PC-9 (cell line): Measurements from ENCODE around the gene FAM53A. TPM values are rescaled to one million over a fixed set of nuclear protein-coding genes. Genes with fewer than 3 reads are reported as not detected.

Experiments used
- BruUV-seq: library from RNA; stranded (reverse); fragments of 400-500 nt; replicated peaks from 2 replicates; lab custom pipeline; 2021; lab: Mats Ljungman, UMichigan
- CTCF ChIA-PET: fragments of 300-600 bp; sonication (Branson Sonifier 250); formaldehyde crosslinking; loops from one replicate; lab custom pipeline; 2022; ENCODE audit warnings: antibody characterized with exemption; lab: Charles Lee
- POLR2A ChIA-PET: fragments of 300-600 bp; sonication (Branson Sonifier 250); formaldehyde crosslinking; loops from one replicate; lab custom pipeline; 2022; ENCODE audit warnings: antibody characterized with exemption; ENCODE audit not compliant: unreplicated experiment; lab: Charles Lee
- DNase-seq, 2 experiments: peaks; one replicate each; pipeline versions ENCODE4 v3.0.0 to v3.0.0-alpha.2; 2015 to 2022; ENCODE audit warnings: mixed read lengths in 1 of 2
- H2AFZ ChIP-seq: fragments of 200-600 bp; sonication (generic); 2 replicates; pipeline ENCODE4 v1.8.1; 2017; ENCODE audit warnings: antibody characterized with exemption
- H3F3A ChIP-seq: fragments of 200-600 bp; sonication (generic); 2 replicates; pipeline ENCODE4 v1.8.1; 2017; ENCODE audit warnings: antibody characterized with exemption, mild to moderate bottlenecking, low read depth; ENCODE audit not compliant: insufficient read depth
- H3K27ac ChIP-seq: fragments of 200-600 bp; sonication (generic); 2 replicates; pipeline ENCODE4 v1.6.1; 2016; ENCODE audit warnings: mixed run types
- H3K27me3 ChIP-seq: fragments of 200-600 bp; sonication (generic); 2 replicates; pipeline ENCODE4 v1.6.1; 2016; ENCODE audit warnings: low read depth, mixed run types; ENCODE audit not compliant: insufficient read depth
- H3K36me3 ChIP-seq: fragments of 200-600 bp; sonication (generic); 2 replicates; pipeline ENCODE4 v1.6.1; 2016; ENCODE audit warnings: low read depth, mixed run types
- H3K4me1 ChIP-seq: fragments of 200-600 bp; sonication (generic); replicated peaks from 2 replicates; pipeline ENCODE4 v1.6.1; 2016; ENCODE audit warnings: mixed run types; ENCODE audit not compliant: insufficient read depth
- H3K4me2 ChIP-seq: fragments of 200-600 bp; sonication (generic); 2 replicates; pipeline ENCODE4 v1.6.1; 2017; ENCODE audit warnings: mixed run types
- H3K4me3 ChIP-seq: fragments of 200-600 bp; sonication (generic); 2 replicates; pipeline ENCODE4 v1.6.1; 2016; ENCODE audit warnings: mixed run types
- H3K79me2 ChIP-seq: fragments of 200-600 bp; sonication (generic); 2 replicates; pipeline ENCODE4 v1.6.1; 2017; ENCODE audit warnings: low read depth, mixed run types
- H3K9me2 ChIP-seq: fragments of 200-600 bp; sonication (generic); 2 replicates; pipeline ENCODE4 v1.8.1; 2017; ENCODE audit warnings: mild to moderate bottlenecking; ENCODE audit not compliant: insufficient read depth
- H3K9me3 ChIP-seq: fragments of 200-600 bp; sonication (generic); 2 replicates; pipeline ENCODE4 v1.8.1; 2016; ENCODE audit warnings: low read depth; ENCODE audit not compliant: insufficient read depth
- H4K20me1 ChIP-seq: fragments of 200-600 bp; sonication (generic); 2 replicates; pipeline ENCODE4 v1.8.1; 2017; ENCODE audit not compliant: insufficient read depth
- EZH2 ChIP-seq: fragments of 200-600 bp; sonication (generic); IDR thresholded peaks from 2 replicates; pipeline ENCODE4 v1.8.0; 2017; ENCODE audit warnings: antibody characterized with exemption, low read depth
- intact Hi-C: fragments of 100-400 bp; cut with micrococcal nuclease; formaldehyde crosslinking; loops from one replicate; pipeline ENCODE4 v1.10.0; 2022; ENCODE audit not compliant: unreplicated experiment
- total RNA-seq: library from RNA; stranded (reverse); gene quantifications from 2 replicates; pipeline ENCODE4 v1.2.3, GENCODE V29; 2021
- TF ChIP-seq, protein P1 (sequence below): fragments of 200-600 bp; sonication (generic); conservative IDR thresholded peaks from 2 replicates; pipeline ENCODE4 v1.6.1; 2017; ENCODE audit warnings: mixed run types, antibody characterized with exemption, mild to moderate bottlenecking, moderate library complexity

The FAM53A gene
- total RNA-seq, 1 experiment from 2014 or later, result 4.0 TPM

DNA sequence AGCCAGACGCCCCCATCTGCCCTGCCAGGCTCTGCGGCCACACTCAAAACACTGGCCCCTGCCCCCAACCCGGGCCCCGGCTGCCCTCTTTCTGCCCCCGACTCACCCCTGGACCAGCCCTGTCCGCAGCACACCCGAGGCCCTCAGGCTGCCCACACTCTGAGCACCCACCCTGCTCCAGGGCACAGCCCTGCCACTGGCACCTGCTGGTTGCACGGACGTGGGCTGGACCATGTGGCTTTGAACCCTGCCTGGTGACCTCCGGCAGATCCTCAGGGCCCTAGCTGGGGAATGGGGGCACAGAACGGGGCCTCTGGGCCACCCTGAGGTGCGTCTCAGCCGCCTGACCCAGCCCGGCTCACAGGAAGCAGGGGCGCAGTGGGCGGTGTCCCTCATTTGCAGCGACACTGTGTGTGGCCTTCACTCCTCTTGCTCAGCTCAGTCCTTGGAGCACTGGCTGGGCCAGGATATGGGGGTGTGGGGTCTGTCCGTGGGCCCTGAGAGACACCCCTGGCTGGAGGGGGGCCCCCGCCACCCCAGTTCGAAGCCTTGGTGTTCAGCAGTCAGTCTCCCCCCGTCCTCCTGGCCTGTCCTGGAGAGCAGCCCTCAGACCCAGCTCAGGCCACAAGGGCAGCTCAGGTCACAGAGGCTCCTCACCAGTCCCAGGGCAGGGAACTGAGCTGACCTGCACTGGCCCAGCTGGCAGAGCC, 73.2 kb downstream of the FAM53A start:
- no peaks in the 10 kb centered on the region for H3K4me1 ChIP-seq
- no peaks in the 10 kb centered on the region for H3F3A ChIP-seq
- H3K27me3 ChIP-seq, result peaks cover 7% of the 10 kb centered on the region
- no peaks in the 10 kb centered on the region for H3K9me3 ChIP-seq
- intact Hi-C loops, result no loop called here
- no peak for TF ChIP-seq EZH2
- TF ChIP-seq, protein P1, sequence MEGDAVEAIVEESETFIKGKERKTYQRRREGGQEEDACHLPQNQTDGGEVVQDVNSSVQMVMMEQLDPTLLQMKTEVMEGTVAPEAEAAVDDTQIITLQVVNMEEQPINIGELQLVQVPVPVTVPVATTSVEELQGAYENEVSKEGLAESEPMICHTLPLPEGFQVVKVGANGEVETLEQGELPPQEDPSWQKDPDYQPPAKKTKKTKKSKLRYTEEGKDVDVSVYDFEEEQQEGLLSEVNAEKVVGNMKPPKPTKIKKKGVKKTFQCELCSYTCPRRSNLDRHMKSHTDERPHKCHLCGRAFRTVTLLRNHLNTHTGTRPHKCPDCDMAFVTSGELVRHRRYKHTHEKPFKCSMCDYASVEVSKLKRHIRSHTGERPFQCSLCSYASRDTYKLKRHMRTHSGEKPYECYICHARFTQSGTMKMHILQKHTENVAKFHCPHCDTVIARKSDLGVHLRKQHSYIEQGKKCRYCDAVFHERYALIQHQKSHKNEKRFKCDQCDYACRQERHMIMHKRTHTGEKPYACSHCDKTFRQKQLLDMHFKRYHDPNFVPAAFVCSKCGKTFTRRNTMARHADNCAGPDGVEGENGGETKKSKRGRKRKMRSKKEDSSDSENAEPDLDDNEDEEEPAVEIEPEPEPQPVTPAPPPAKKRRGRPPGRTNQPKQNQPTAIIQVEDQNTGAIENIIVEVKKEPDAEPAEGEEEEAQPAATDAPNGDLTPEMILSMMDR, result no peak
- DNase-seq, result no peak
- H3K36me3 ChIP-seq, result no peaks in the 10 kb centered on the region
- no peak overlapping the region for H2AFZ ChIP-seq
- no peak overlapping the region for H3K4me3 ChIP-seq
- no TSS peak for BruUV-seq
- no peak overlapping the region for H3K4me2 ChIP-seq
- H4K20me1 ChIP-seq, result no peaks in the 10 kb centered on the region; the same call in 1 of the 2 replicates
- H3K79me2 ChIP-seq, result no peaks in the 10 kb centered on the region
- ChIA-PET CTCF (no interaction called here), POLR2A (no interaction called here)
- H3K27ac ChIP-seq, result no peak overlapping the region
- H3K9me2 ChIP-seq, result no peaks in the 10 kb centered on the region

DNA sequence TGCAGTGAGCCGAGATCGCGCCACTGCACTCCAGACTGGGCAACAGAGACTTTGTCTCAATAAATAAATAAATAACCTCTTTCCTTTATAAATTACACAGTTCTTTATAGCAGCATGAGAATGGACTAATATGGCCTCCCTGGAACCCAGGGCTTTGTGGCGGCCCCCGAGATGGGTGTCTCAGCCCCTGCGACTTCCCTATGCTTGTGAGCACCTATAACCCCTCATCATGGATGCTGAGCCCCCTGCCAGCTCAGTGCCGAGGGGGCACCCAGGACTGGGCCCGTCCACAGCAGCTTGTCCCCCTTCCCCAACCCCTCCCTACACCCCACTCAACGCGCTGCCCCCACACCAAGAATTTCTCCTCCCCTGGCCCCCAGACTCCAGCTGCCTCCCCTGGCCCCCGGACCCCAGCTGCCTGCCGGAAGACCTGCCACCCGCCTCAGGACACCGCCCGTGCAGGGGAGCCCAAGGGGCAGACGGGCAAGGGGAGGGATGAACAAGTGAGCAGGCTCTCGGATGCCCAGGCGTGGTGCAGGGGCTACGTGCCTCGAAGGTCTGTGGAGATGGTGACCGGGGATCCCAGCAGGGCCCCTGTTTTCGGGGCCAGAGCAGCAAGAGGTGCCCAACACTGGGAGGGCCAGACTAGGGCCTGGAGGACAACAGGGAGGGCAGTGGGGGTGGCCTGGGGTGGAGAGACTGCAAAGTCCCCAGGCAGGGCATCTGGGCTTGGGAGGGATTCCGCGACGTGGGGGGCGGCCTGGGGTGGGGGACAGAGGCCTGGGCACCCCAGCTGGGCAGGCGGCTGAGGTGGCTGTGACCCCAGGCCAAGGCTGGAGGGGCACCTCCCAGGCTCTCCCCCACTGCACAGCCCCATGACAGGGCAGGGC, 74.0 kb downstream of the FAM53A start:
- Histone ChIP-seq H3K27me3 (peaks cover 12% of the 10 kb centered on the region), H3F3A (no peaks in the 10 kb centered on the region), H2AFZ (no peak overlapping the region), H3K4me2 (no peak overlapping the region), H3K36me3 (no peaks in the 10 kb centered on the region), H3K79me2 (no peaks in the 10 kb centered on the region), H4K20me1 (no peaks in the 10 kb centered on the region; the same call in 1 of the 2 replicates), H3K9me2 (no peaks in the 10 kb centered on the region), H3K4me3 (no peak overlapping the region), H3K27ac (no peak overlapping the region), H3K9me3 (no peaks in the 10 kb centered on the region), H3K4me1 (no peaks in the 10 kb centered on the region)
- ChIA-PET CTCF (no interaction called here), POLR2A (no interaction called here)
- intact Hi-C loops, result loop anchor here (10.0 kb wide), 1 partner anchor 255 kb away; no protein-coding TSS in a partner anchor
- BruUV-seq, result no TSS peak
- TF ChIP-seq, protein P1, result no peak
- no peak for TF ChIP-seq EZH2
- no peak for DNase-seq

DNA sequence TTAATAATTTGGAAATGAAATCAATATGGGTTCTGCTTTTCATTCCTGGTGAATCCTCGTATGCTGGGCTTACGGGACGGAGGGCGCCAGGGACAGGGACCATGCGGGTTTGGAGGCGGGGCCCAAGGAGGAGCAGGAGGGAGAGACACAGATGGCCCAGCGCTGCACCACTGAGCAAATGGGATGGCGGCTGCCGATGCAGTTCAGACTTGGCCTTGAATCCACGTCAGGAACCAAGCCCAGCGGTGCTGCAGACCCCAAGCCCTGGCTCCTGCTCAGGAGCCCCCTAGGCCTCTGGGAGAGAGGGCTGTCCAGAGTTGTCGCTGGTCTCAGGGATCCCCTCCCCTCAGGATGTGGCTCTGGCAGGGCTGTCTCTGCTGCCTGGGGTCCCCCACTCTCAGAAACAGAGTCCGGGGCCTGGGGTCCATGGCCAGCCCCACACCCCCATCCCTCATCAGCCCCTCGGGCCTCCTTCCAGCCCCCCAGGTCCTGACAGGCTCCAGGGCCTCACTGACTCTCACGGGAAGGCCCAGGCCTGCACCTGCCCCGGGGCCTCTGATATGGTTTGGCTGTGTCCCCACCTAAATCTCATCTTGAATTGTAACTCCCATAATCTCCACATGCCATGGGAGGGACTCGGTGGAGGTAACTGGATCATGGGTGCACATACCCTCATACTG, 75.2 kb downstream of the FAM53A start:
- H3K27me3 ChIP-seq, result peaks cover 24% of the 10 kb centered on the region
- TF ChIP-seq EZH2, result no peak
- TF ChIP-seq, protein P1, result no peak
- no peak overlapping the region for H3K27ac ChIP-seq
- BruUV-seq, result no TSS peak
- H3K4me2 ChIP-seq, result no peak overlapping the region
- H3K36me3 ChIP-seq, result no peaks in the 10 kb centered on the region
- no peaks in the 10 kb centered on the region for H3K9me2 ChIP-seq
- DNase-seq, result no peak
- H3F3A ChIP-seq, result no peaks in the 10 kb centered on the region
- intact Hi-C loops, result loop anchor here (10.0 kb wide), 1 partner anchor 254 kb away; no protein-coding TSS in a partner anchor
- H3K9me3 ChIP-seq, result no peaks in the 10 kb centered on the region
- peaks cover 3% of the 10 kb centered on the region; the same call in 1 of the 2 replicates for H3K4me1 ChIP-seq
- H4K20me1 ChIP-seq, result no peaks in the 10 kb centered on the region; the same call in 1 of the 2 replicates
- ChIA-PET CTCF (no interaction called here), POLR2A (no interaction called here)
- no peaks in the 10 kb centered on the region for H3K79me2 ChIP-seq
- H2AFZ ChIP-seq, result no peak overlapping the region
- no peak overlapping the region for H3K4me3 ChIP-seq
